ENCODE data around the gene ABCA2. TPM values are rescaled to one million over a fixed set of nuclear protein-coding genes. Genes with fewer than 3 reads are reported as not detected.

ABCA2 gene
- total and polyA plus RNA-seq, 12 donors: 16.0 to 46.7 (median 28.1) TPM

- no peak overlapping the region for H3K27ac ChIP-seq
- TF ChIP-seq CTCF (IDR thresholded peaks at IDR 0.05): no peak
- H3K4me3 ChIP-seq: no peak overlapping the region
- 89 to 94% methylated on average over 9 of the region's 9 CpGs for WGBS, 2 donors
- peaks cover 13 to 45% (median 26%) of the 10 kb centered on the region in 9 donors for H3K4me1 ChIP-seq
- peaks cover 4 to 56% (median 20%) of the 10 kb centered on the region in 9 donors for H3K36me3 ChIP-seq
- no peak for DNase-seq
- intact Hi-C loops (cut with DNase I): loop anchor here in 4 of 10 donors (5.0 kb wide), 2 partner anchors 92 to 252 kb away; partner anchors contain the start of gene C8G (in 2 of the 4)
- no peak for ATAC-seq
- H3K27me3 ChIP-seq: peaks cover 0 to 5% (median 0%) of the 10 kb centered on the region in 7 donors
- no peaks in the 10 kb centered on the region for H3K9me3 ChIP-seq
These were observed 10.9 kb upstream of the ABCA2 start for GRCh38 chr9:137038916-137039315.

- H3K4me1 ChIP-seq: peaks cover 7 to 34% (median 22%) of the 10 kb centered on the region in 9 donors
- TF ChIP-seq CTCF (IDR thresholded peaks at IDR 0.05): no peak
- no peak overlapping the region for H3K27ac ChIP-seq
- peaks cover 4 to 52% (median 20%) of the 10 kb centered on the region in 9 donors for H3K36me3 ChIP-seq
- 87 to 91% methylated on average over 10 of the region's 10 CpGs for WGBS, 2 donors
- ATAC-seq: no peak
- intact Hi-C loops (cut with DNase I): loop anchor here in 4 of 10 donors (2.0 to 5.0 kb wide), 3 partner anchors 90 to 251 kb away; partner anchors contain the start of gene C8G (in 2 of the 4)
- no peak overlapping the region for H3K4me3 ChIP-seq
- no peaks in the 10 kb centered on the region for H3K9me3 ChIP-seq
- H3K27me3 ChIP-seq: no peaks in the 10 kb centered on the region
- DNase-seq: no peak
These were observed 9.4 kb upstream of the ABCA2 start for GRCh38 chr9:137037483-137037882.

DNA sequence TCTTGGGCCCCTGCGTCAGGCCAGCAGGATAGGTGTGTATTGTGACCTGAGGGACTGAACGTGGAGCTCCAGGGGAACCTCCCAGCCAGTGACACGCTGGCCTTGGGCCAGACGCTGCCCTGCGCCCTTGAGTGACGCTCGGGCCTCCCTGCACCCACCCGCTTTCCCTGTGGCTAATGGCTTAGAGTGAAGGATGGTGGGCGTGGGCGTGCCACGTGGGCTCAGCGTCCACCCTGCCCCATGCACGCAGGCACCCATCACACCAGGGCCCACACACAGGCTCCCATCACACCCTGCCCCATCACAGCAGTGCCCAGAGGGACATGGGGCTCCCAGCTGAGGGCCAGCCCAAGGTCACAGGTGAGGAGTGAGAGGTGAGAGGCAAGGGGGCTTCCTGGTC, 9.0 kb upstream of the ABCA2 start:
- no peaks in the 10 kb centered on the region for H3K27me3 ChIP-seq
- no peaks in the 10 kb centered on the region for H3K9me3 ChIP-seq
- TF ChIP-seq CTCF (IDR thresholded peaks at IDR 0.05): no peak
- no peak overlapping the region for H3K27ac ChIP-seq
- no peak for ATAC-seq
- DNase-seq: no peak
- intact Hi-C loops (cut with DNase I): loop anchor here in 4 of 10 donors (2.0 to 5.0 kb wide), 3 partner anchors 90 to 250 kb away; partner anchors contain the start of gene C8G (in 2 of the 4)
- H3K4me3 ChIP-seq: no peak overlapping the region
- 79 to 87% methylated on average over 13 of the region's 13 CpGs for WGBS, 2 donors
- peaks cover 4 to 48% (median 20%) of the 10 kb centered on the region in 9 donors for H3K36me3 ChIP-seq
- H3K4me1 ChIP-seq: peaks cover 7 to 29% (median 24%) of the 10 kb centered on the region in 9 donors

- DNase-seq: no peak
- Histone ChIP-seq H3K9me3 (no peaks in the 10 kb centered on the region), H3K27ac (no peak overlapping the region), H3K36me3 (peaks cover 4 to 38% (median 20%) of the 10 kb centered on the region in 9 donors), H3K4me3 (no peak overlapping the region), H3K4me1 (peaks cover 6 to 36% (median 13%) of the 10 kb centered on the region in 9 donors), H3K27me3 (no peaks in the 10 kb centered on the region)
- WGBS, 2 donors: 76 to 80% methylated on average over 8 of the region's 8 CpGs
- intact Hi-C loops (cut with DNase I): loop anchor here in 9 of 10 donors (1.0 to 5.0 kb wide), 7 partner anchors 87 to 251 kb away; partner anchors contain the start of gene C8G (in 2 of the 9)
- no peak for TF ChIP-seq CTCF (IDR thresholded peaks at IDR 0.05)
- peak in 2 of 8 donors; percentile 1 to 5 for ATAC-seq
These were observed 7.9 kb upstream of the ABCA2 start for GRCh38 chr9:137035937-137036336.
